ENCODE data around the gene CTXN3.

GRCh38 chr5:127683008-127683407 is 34.1 kb downstream of the CTXN3 start:
- TF ChIP-seq SUZ12 (IDR thresholded peaks at IDR 0.05; ENCODE audit: extremely low read depth, insufficient read depth, insufficient read length) (no peak), YY1 (IDR thresholded peaks at IDR 0.05; ENCODE audit: insufficient read depth, insufficient read length) (no peak), ZNF274 (IDR thresholded peaks at IDR 0.05; ENCODE audit: low read depth, low read length) (no peak)

Measured in NT2/D1 (cell line).